Measurements from ENCODE around the gene VMP1.

Gene VMP1

GRCh38 chr17:59695945-59696681, 11.3 kb upstream of the VMP1 start:
- TF ChIP-seq MYC (IDR thresholded peaks at IDR 0.05; ENCODE audit: low read depth, low read length) = no peak
- TF ChIP-seq, protein P1, sequence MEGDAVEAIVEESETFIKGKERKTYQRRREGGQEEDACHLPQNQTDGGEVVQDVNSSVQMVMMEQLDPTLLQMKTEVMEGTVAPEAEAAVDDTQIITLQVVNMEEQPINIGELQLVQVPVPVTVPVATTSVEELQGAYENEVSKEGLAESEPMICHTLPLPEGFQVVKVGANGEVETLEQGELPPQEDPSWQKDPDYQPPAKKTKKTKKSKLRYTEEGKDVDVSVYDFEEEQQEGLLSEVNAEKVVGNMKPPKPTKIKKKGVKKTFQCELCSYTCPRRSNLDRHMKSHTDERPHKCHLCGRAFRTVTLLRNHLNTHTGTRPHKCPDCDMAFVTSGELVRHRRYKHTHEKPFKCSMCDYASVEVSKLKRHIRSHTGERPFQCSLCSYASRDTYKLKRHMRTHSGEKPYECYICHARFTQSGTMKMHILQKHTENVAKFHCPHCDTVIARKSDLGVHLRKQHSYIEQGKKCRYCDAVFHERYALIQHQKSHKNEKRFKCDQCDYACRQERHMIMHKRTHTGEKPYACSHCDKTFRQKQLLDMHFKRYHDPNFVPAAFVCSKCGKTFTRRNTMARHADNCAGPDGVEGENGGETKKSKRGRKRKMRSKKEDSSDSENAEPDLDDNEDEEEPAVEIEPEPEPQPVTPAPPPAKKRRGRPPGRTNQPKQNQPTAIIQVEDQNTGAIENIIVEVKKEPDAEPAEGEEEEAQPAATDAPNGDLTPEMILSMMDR (IDR thresholded peaks at IDR 0.05; ENCODE audit: low read depth, low read length) = no peak
- no peak overlapping the region for H3K4me3 ChIP-seq (ENCODE audit: low read depth, low read length)
- no peak for DNase-seq (ENCODE audit: low read depth)

DNA sequence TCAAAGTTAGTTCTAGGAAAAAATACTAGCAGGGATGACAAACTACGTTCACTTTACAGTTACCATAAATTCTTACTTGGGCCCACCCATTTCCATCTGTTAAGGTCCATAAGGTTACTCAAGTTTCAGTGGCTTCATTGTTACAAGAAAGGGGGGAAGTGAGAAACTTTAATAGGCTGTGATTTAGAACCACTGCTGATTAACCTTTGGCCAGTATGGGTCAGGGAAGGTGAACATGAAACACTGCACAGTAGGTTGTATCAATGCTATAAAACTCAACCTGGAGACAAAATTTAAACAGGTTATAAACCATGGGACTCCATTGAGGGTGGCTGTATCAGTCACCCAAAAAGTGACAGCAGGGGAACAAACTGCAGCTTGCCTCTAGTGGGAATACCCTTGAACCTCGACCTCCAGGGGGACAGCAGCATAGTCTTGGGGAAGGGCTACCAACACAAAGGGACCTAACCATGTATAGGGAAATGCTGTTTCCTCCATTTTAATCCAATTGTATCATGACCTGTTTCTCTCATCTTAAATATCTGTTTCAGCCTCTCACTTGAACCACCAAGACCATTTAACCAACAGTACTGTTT, 10.7 kb upstream of the VMP1 start:
- no peak for TF ChIP-seq POLR2A (IDR thresholded peaks at IDR 0.05; ENCODE audit: extremely low read depth, insufficient read length)
- no peak for TF ChIP-seq MAX (IDR thresholded peaks at IDR 0.05; ENCODE audit: low read depth, low read length)
- TF ChIP-seq, protein P1 (IDR thresholded peaks at IDR 0.05; ENCODE audit: low read depth, low read length) = no peak
- TF ChIP-seq MYC (IDR thresholded peaks at IDR 0.05; ENCODE audit: low read depth, low read length) = no peak
- DNase-seq (ENCODE audit: low read depth) = no peak
- no peak overlapping the region for H3K4me3 ChIP-seq (ENCODE audit: low read depth, low read length)

DNA sequence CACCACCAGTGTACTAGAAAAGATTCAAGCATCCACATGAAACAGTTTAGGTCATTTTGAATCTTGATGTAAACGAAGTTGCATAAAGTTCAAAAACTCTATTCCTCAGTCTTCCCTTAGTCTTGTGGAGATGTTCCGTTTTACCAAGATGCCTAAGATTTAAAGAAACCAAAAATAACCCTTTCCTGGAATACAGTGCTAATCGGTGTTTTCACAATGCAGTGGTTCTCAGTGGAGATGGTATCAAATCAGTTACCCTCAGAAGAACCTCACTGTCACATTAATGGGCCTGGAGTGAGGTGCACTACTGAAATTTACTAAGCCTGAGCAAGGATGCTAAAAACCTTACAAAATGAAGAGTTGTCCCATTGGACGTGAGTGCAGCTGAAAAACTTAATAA, 9.3 kb upstream of the VMP1 start:
- TF ChIP-seq, protein P1 (IDR thresholded peaks at IDR 0.05; ENCODE audit: low read depth, low read length) = no peak
- TF ChIP-seq MYC (IDR thresholded peaks at IDR 0.05; ENCODE audit: low read depth, low read length) (no peak), MAX (IDR thresholded peaks at IDR 0.05; ENCODE audit: low read depth, low read length) (no peak), POLR2A (IDR thresholded peaks at IDR 0.05; ENCODE audit: extremely low read depth, insufficient read length) (no peak)
- peak overlapping the region; percentile 33 for H3K4me3 ChIP-seq (ENCODE audit: low read depth, low read length)
- no peak for DNase-seq (ENCODE audit: low read depth)

DNA sequence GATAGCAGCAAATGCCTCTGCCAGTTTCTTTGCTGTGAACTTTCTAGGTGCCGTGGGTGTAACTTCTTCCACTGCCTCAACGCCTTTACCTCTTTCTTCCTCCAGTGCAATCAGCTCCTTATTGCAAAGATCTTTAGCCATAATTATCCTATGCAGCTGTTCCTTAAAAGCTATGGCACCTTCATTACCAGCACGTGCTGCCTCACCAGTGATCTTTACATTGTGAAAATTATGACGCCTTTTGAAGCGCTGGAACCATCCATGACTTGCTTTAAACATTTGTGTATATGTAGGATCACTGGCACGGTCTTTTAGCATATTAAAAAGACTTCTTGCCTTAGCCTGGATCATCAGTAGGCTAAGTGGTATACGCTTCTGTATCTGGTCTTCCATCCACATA, 8.2 kb upstream of the VMP1 start:
- DNase-seq (ENCODE audit: low read depth) = no peak
- TF ChIP-seq MAX (IDR thresholded peaks at IDR 0.05; ENCODE audit: low read depth, low read length) (no peak), MYC (IDR thresholded peaks at IDR 0.05; ENCODE audit: low read depth, low read length) (no peak), POLR2A (IDR thresholded peaks at IDR 0.05; ENCODE audit: extremely low read depth, insufficient read length) (no peak)
- TF ChIP-seq, protein P1 (IDR thresholded peaks at IDR 0.05; ENCODE audit: low read depth, low read length) = no peak
- peak overlapping the region; percentile 33 for H3K4me3 ChIP-seq (ENCODE audit: low read depth, low read length)

- no peak for TF ChIP-seq POLR2A (IDR thresholded peaks at IDR 0.05; ENCODE audit: extremely low read depth, insufficient read length)
- TF ChIP-seq MAX (IDR thresholded peaks at IDR 0.05; ENCODE audit: low read depth, low read length) = no peak
- TF ChIP-seq, protein P1 (IDR thresholded peaks at IDR 0.05; ENCODE audit: low read depth, low read length) = no peak
- TF ChIP-seq MYC (IDR thresholded peaks at IDR 0.05; ENCODE audit: low read depth, low read length) = no peak
- no peak for DNase-seq (ENCODE audit: low read depth)
- H3K4me3 ChIP-seq (ENCODE audit: low read depth, low read length) = no peak overlapping the region
These were observed 7.7 kb upstream of the VMP1 start for GRCh38 chr17:59699786-59700185.

Data from NB4 (cell line).